DND-41 (cell line): Measurements from ENCODE around the gene CDT1.

Experiments
- ATAC-seq: fragments of 200-7000 bp; cut with Tn5 transposase; 3 replicates; pipeline ENCODE4 v1.9.1; 2021; ENCODE audit warnings: low read depth; ENCODE audit not compliant: insufficient read depth
- DNase-seq: peaks from one replicate; pipeline ENCODE4 v3.0.0-alpha.2; 2020
- H2AFZ ChIP-seq: 2 replicates; pipeline ENCODE4 v1.6.0; 2012; ENCODE audit warnings: low read depth, low read length
- H3K27ac ChIP-seq: 2 replicates; pipeline ENCODE4 v1.5.1; 2012; ENCODE audit warnings: low read length, inconsistent platforms
- H3K27me3 ChIP-seq: fragments of 200-600 bp; sonication (generic); 2 replicates; pipeline ENCODE4 v1.6.0; 2012; ENCODE audit warnings: low read length, mild to moderate bottlenecking, inconsistent platforms; ENCODE audit not compliant: insufficient read depth, poor library complexity
- H3K36me3 ChIP-seq: 2 replicates; pipeline ENCODE4 v1.5.1; 2012; ENCODE audit warnings: low read length, inconsistent platforms; ENCODE audit not compliant: insufficient read depth
- H3K4me1 ChIP-seq: 2 replicates; pipeline ENCODE4 v1.5.1; 2012; ENCODE audit warnings: mild to moderate bottlenecking, low read length; ENCODE audit not compliant: insufficient read depth
- H3K4me2 ChIP-seq: 2 replicates; pipeline ENCODE4 v1.6.0; 2012; ENCODE audit warnings: mild to moderate bottlenecking, moderate library complexity, low read length, inconsistent platforms; ENCODE audit not compliant: insufficient read depth
- H3K4me3 ChIP-seq, 2 experiments: fragments of 200-600 bp in 1 of 2; shearing (Covaris generic) in 1 of 2; 2 replicates each; pipeline ENCODE4 v1.5.1; 2012 to 2016; ENCODE audit warnings: inconsistent platforms in 2 of 2, low read length in 2 of 2, mild to moderate bottlenecking in 2 of 2, low read depth in 1 of 2, moderate library complexity in 1 of 2
- H3K79me2 ChIP-seq: 2 replicates; pipeline ENCODE4 v1.6.0; 2012; ENCODE audit warnings: low read length, inconsistent platforms; ENCODE audit not compliant: insufficient read depth
- H3K9ac ChIP-seq: 2 replicates; pipeline ENCODE4 v1.6.0; 2012; ENCODE audit warnings: low read depth, mild to moderate bottlenecking, inconsistent platforms, low read length, moderate library complexity
- H3K9me3 ChIP-seq: 2 replicates; pipeline ENCODE4 v1.5.1; 2012; ENCODE audit warnings: low read length, moderate library complexity, mild to moderate bottlenecking, inconsistent platforms; ENCODE audit not compliant: insufficient read depth, severe bottlenecking
- H4K20me1 ChIP-seq: 2 replicates; pipeline ENCODE4 v1.6.0; 2012; ENCODE audit warnings: low read length; ENCODE audit not compliant: insufficient read depth
- EZH2 ChIP-seq: IDR thresholded peaks from 3 replicates; pipeline ENCODE4 v1.6.1; 2012; ENCODE audit warnings: borderline replicate concordance, low read depth, mild to moderate bottlenecking, moderate library complexity, low read length, inconsistent platforms; ENCODE audit not compliant: severe bottlenecking
- TF ChIP-seq, protein P1 (sequence below): IDR thresholded peaks from 2 replicates; pipeline ENCODE4 v1.5.1; 2012; ENCODE audit warnings: borderline replicate concordance, low read length, moderate library complexity, mild to moderate bottlenecking; ENCODE audit not compliant: poor library complexity, severe bottlenecking; ENCODE audit errors: extremely low read depth

The CDT1 gene

DNA sequence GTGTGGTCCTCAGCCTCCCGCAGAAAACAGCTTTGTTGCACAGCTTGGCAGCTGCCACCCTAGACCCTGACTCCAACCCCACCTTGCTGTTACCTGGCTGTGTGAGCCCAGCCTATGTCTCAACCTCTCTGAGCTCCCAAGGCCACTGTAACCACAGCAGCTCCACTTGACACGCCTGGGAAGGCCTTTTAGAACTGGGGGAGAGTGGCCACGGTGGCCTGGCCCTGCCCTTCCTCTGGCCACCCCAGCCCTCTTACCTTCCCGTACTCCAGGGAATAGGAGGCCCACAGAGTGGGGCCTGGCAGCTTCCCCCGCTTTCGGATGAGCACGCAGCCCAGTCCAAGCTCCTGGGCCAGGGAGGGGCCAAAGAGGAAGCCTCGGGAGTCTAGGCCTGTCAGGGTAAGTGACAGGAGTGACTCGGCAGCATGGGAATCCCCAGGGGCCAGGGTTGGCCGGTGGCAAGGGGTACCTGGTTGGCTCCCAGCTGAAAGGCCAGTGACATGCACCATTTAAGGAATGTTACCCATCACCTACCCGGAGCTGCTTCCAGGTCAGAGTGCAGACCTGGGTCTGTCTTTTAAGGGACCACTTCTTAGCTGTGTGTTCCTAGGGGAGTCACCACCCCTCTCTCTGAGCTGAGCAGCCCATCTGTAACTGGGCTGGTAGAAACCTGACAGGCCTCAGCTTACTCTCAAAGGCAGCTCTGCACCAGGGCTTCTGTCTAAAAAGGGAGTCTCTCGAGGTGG lies 6.8 kb downstream of the CDT1 start:
- peaks cover 66% of the 10 kb centered on the region for H3K79me2 ChIP-seq
- DNase-seq (no peak), ATAC-seq (peak; percentile 12)
- peaks cover 68% of the 10 kb centered on the region for H3K4me1 ChIP-seq
- peaks cover 56% of the 10 kb centered on the region for H3K36me3 ChIP-seq
- H3K9ac ChIP-seq, result peak overlapping the region; percentile 84
- H3K4me2 ChIP-seq, result peak overlapping the region; percentile 98
- H3K4me3 ChIP-seq, result peak overlapping the region; percentile 91 to 93; a peak in 3 of 4 replicates
- no peaks in the 10 kb centered on the region for H3K9me3 ChIP-seq
- H3K27me3 ChIP-seq, result no peaks in the 10 kb centered on the region
- peak overlapping the region; percentile 93 for H3K27ac ChIP-seq
- TF ChIP-seq, protein P1, sequence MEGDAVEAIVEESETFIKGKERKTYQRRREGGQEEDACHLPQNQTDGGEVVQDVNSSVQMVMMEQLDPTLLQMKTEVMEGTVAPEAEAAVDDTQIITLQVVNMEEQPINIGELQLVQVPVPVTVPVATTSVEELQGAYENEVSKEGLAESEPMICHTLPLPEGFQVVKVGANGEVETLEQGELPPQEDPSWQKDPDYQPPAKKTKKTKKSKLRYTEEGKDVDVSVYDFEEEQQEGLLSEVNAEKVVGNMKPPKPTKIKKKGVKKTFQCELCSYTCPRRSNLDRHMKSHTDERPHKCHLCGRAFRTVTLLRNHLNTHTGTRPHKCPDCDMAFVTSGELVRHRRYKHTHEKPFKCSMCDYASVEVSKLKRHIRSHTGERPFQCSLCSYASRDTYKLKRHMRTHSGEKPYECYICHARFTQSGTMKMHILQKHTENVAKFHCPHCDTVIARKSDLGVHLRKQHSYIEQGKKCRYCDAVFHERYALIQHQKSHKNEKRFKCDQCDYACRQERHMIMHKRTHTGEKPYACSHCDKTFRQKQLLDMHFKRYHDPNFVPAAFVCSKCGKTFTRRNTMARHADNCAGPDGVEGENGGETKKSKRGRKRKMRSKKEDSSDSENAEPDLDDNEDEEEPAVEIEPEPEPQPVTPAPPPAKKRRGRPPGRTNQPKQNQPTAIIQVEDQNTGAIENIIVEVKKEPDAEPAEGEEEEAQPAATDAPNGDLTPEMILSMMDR, result no peak
- TF ChIP-seq EZH2, result no peak
- peaks cover 61% of the 10 kb centered on the region for H4K20me1 ChIP-seq
- H2AFZ ChIP-seq, result no peak overlapping the region

- Histone ChIP-seq H3K4me1 (peaks cover 60% of the 10 kb centered on the region), H3K4me2 (peak overlapping the region; percentile 98), H4K20me1 (peaks cover 60% of the 10 kb centered on the region), H3K9me3 (no peaks in the 10 kb centered on the region), H3K9ac (peak overlapping the region; percentile 84), H3K36me3 (peaks cover 48% of the 10 kb centered on the region), H3K27ac (peak overlapping the region; percentile 93), H2AFZ (peak overlapping the region; percentile 66), H3K27me3 (no peaks in the 10 kb centered on the region), H3K79me2 (peaks cover 58% of the 10 kb centered on the region), H3K4me3 (peak overlapping the region; percentile 91 to 93)
- peak; percentile 87 for DNase-seq
- TF ChIP-seq EZH2, result no peak
- peak; percentile 67 for ATAC-seq
Observed at GRCh38 chr16:88810912-88811768, 7.6 kb downstream of the CDT1 start.

DNA sequence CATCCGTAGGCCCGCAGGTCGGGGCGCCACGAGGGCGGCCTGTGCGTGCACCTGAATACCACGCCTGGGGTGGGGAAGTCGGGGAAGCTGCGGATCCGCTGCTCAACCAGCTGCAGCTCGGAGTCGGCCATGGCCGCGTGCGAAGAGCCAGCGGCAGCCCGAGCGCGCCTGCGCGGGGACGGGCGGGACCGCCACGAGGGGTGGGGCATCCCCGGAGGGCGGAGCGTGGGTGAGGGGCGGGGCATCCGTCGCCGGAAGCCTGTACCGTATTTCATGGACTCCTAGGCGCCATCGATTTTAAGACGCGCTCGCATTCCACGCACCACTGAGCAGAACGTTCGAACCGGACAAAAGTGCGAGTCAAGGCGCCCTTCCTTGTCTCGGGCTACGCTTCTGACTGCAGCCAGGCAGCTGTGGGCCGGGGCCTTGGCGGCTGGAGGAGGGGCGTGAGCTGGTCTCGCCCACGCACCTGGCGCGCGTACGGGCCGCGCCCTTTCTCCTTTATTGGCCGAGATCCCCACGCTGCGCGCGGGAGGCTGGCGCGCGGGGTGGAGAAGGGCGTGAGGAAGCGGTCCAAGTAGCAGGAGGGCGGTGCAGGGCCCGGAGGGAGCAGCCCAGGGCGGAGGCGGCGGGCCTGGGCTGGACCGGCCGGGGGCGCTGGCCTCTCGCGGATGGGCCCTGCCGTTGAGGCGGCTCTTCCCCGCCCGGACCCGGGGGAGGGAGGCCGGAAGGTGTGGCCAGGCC lies 8.4 kb downstream of the CDT1 start, which contains the start of gene APRT:
Gene APRT, minus strand, starts transcription at position 160 of the 744 bp plus-strand sequence. Its CDS starts 29 bp downstream, at position 131.
- Histone ChIP-seq H3K36me3 (peaks cover 39% of the 10 kb centered on the region), H2AFZ (peak within 1 kb of the TSS; percentile 81), H4K20me1 (peaks cover 53% of the 10 kb centered on the region), H3K27me3 (no peaks in the 10 kb centered on the region), H3K9me3 (no peaks in the 10 kb centered on the region), H3K9ac (peak within 1 kb of the TSS; percentile 84), H3K27ac (peak within 1 kb of the TSS; percentile 93), H3K4me1 (peaks cover 52% of the 10 kb centered on the region), H3K4me3 (peak within 1 kb of the TSS; percentile 91 to 93), H3K79me2 (peaks cover 50% of the 10 kb centered on the region), H3K4me2 (peak within 1 kb of the TSS; percentile 98)
- peak; percentile 58 for ATAC-seq
- TF ChIP-seq EZH2, result no peak
- TF ChIP-seq, protein P1, result no peak
- peak; percentile 96 for DNase-seq
